ENCODE results near the gene HSP90AB1.

Gene HSP90AB1

GRCh38 chr6:44292661-44293365, 45.9 kb downstream of the HSP90AB1 start:
- no peak for DNase-seq

- no peak for DNase-seq
Measured at GRCh38 chr6:44294832-44295791, 48.2 kb downstream of the HSP90AB1 start.

- no peak for DNase-seq
Measured at GRCh38 chr6:44297063-44298038, 50.5 kb downstream of the HSP90AB1 start.

GRCh38 chr6:44298055-44298803, 51.3 kb downstream of the HSP90AB1 start:
- DNase-seq: no peak

GRCh38 chr6:44298864-44299263, 52.0 kb downstream of the HSP90AB1 start:
- DNase-seq: no peak

- DNase-seq: no peak
Measured at GRCh38 chr6:44300292-44300823, 53.5 kb downstream of the HSP90AB1 start.

GRCh38 chr6:44301106-44301505, 54.2 kb downstream of the HSP90AB1 start:
- no peak for DNase-seq

GRCh38 chr6:44301782-44302564, 55.1 kb downstream of the HSP90AB1 start:
- no peak for DNase-seq

GRCh38 chr6:44302856-44303255, 56.0 kb downstream of the HSP90AB1 start:
- no peak for DNase-seq

Measured in SIG-M5 (cell line).